OCI-LY1 (cell line): ENCODE measurements around the gene LRRC14B.

ENCODE experiments used
- H2AFZ ChIP-seq: fragments of 200-600 bp; sonication (generic), shearing (Covaris generic); 2 replicates; pipeline ENCODE4 v1.6.0; 2014; ENCODE audit warnings: antibody characterized with exemption, mild to moderate bottlenecking, low read length
- H3F3A ChIP-seq: fragments of 200-600 bp; sonication (generic), shearing (Covaris generic); 2 replicates; pipeline ENCODE4 v1.6.0; 2014; ENCODE audit warnings: mild to moderate bottlenecking, antibody characterized with exemption, low read length, moderate library complexity; ENCODE audit not compliant: insufficient read depth
- H3K27ac ChIP-seq: fragments of 200-600 bp; sonication (generic); 2 replicates; pipeline ENCODE4 v1.5.1; 2014; ENCODE audit warnings: low read length, mixed run types, mild to moderate bottlenecking, low read depth; ENCODE audit not compliant: poor library complexity, severe bottlenecking
- H3K27me3 ChIP-seq: fragments of 200-600 bp; sonication (generic); 2 replicates; pipeline ENCODE4 v1.6.0; 2014; ENCODE audit warnings: antibody characterized with exemption, mild to moderate bottlenecking, low read length, moderate library complexity; ENCODE audit not compliant: insufficient read depth
- H3K36me3 ChIP-seq: fragments of 200-600 bp; sonication (generic); 2 replicates; pipeline ENCODE4 v1.6.1; 2014; ENCODE audit warnings: mild to moderate bottlenecking, antibody characterized with exemption, low read length, moderate library complexity, mixed read lengths; ENCODE audit not compliant: insufficient read depth
- H3K4me1 ChIP-seq: fragments of 200-600 bp; sonication (generic); 2 replicates; pipeline ENCODE4 v1.5.1; 2014; ENCODE audit warnings: mild to moderate bottlenecking, low read length, moderate library complexity; ENCODE audit not compliant: insufficient read depth, severe bottlenecking
- H3K4me2 ChIP-seq: fragments of 200-600 bp; sonication (generic), shearing (Covaris generic); 2 replicates; pipeline ENCODE4 v1.6.1; 2014; ENCODE audit warnings: low read length
- H3K4me3 ChIP-seq: fragments of 200-600 bp; sonication (generic); 2 replicates; pipeline ENCODE4 v1.5.1; 2014; ENCODE audit warnings: low read length, low read depth, mild to moderate bottlenecking, mixed read lengths; ENCODE audit not compliant: poor library complexity, severe bottlenecking
- H3K79me2 ChIP-seq: fragments of 200-600 bp; shearing (Covaris generic); 2 replicates; pipeline ENCODE4 v1.6.1; 2016; ENCODE audit warnings: mixed run types, low read length, mixed read lengths; ENCODE audit not compliant: insufficient read depth
- H3K9ac ChIP-seq: fragments of 200-600 bp; sonication (generic), shearing (Covaris generic); 2 replicates; pipeline ENCODE4 v1.6.1; 2014; ENCODE audit warnings: mild to moderate bottlenecking, low read length, mixed read lengths
- H3K9me2 ChIP-seq: fragments of 200-600 bp; sonication (generic), shearing (Covaris generic); 2 replicates; pipeline ENCODE4 v1.6.1; 2014; ENCODE audit warnings: low read depth, mild to moderate bottlenecking, low read length, mixed read lengths
- H3K9me3 ChIP-seq: fragments of 200-600 bp; shearing (Covaris generic); 2 replicates; pipeline ENCODE4 v1.6.1; 2014; ENCODE audit warnings: low read length, mixed read lengths
- H4K20me1 ChIP-seq: fragments of 200-600 bp; sonication (generic), shearing (Covaris generic); 2 replicates; pipeline ENCODE4 v1.6.0; 2016; ENCODE audit warnings: mild to moderate bottlenecking, low read length; ENCODE audit not compliant: insufficient read depth
- EZH2 ChIP-seq: fragments of 200-600 bp; sonication (generic), shearing (Covaris generic); IDR thresholded peaks from 2 replicates; pipeline ENCODE4 v1.8.0; 2017; ENCODE audit warnings: borderline replicate concordance, mixed run types, mild to moderate bottlenecking, antibody characterized with exemption, low read length, moderate library complexity, mixed read lengths
- TF ChIP-seq, protein P1 (sequence below): fragments of 200-600 bp; sonication (generic), shearing (Covaris generic); IDR thresholded peaks from 2 replicates; pipeline ENCODE4 v1.5.1; 2017; ENCODE audit warnings: mild to moderate bottlenecking, antibody characterized with exemption, low read length, moderate library complexity, mixed read lengths

LRRC14B gene

DNA sequence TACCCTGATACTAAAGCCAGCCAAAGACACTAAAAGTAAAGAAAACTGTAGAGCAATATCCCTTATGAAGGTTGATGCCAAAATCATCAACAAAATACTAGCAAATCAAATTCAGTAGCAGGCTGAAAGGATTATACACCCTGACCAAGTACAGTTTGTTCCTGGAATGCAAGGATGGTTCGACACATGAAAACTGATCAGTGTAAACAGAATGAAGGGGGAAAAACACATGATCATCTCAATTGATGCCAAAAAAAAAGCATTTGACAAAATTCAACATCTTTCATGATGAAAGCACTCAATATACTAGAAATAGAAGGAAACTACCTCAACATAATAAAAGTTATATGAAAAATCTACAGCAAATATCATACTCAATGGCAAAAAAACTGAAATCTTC lies 43.5 kb upstream of the LRRC14B start:
- no peak overlapping the region for H3K9ac ChIP-seq
- H3K9me3 ChIP-seq = peaks cover 8% of the 10 kb centered on the region
- H3K4me3 ChIP-seq = no peak overlapping the region
- no peaks in the 10 kb centered on the region for H3K9me2 ChIP-seq
- H3K27me3 ChIP-seq = no peaks in the 10 kb centered on the region
- no peak for TF ChIP-seq EZH2
- TF ChIP-seq, protein P1, sequence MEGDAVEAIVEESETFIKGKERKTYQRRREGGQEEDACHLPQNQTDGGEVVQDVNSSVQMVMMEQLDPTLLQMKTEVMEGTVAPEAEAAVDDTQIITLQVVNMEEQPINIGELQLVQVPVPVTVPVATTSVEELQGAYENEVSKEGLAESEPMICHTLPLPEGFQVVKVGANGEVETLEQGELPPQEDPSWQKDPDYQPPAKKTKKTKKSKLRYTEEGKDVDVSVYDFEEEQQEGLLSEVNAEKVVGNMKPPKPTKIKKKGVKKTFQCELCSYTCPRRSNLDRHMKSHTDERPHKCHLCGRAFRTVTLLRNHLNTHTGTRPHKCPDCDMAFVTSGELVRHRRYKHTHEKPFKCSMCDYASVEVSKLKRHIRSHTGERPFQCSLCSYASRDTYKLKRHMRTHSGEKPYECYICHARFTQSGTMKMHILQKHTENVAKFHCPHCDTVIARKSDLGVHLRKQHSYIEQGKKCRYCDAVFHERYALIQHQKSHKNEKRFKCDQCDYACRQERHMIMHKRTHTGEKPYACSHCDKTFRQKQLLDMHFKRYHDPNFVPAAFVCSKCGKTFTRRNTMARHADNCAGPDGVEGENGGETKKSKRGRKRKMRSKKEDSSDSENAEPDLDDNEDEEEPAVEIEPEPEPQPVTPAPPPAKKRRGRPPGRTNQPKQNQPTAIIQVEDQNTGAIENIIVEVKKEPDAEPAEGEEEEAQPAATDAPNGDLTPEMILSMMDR = no peak
- no peaks in the 10 kb centered on the region for H3K36me3 ChIP-seq
- no peak overlapping the region for H3K4me2 ChIP-seq
- H3F3A ChIP-seq = no peaks in the 10 kb centered on the region
- H4K20me1 ChIP-seq = no peaks in the 10 kb centered on the region
- H3K27ac ChIP-seq = no peak overlapping the region
- H3K4me1 ChIP-seq = no peaks in the 10 kb centered on the region
- H2AFZ ChIP-seq = no peak overlapping the region
- no peaks in the 10 kb centered on the region for H3K79me2 ChIP-seq

DNA sequence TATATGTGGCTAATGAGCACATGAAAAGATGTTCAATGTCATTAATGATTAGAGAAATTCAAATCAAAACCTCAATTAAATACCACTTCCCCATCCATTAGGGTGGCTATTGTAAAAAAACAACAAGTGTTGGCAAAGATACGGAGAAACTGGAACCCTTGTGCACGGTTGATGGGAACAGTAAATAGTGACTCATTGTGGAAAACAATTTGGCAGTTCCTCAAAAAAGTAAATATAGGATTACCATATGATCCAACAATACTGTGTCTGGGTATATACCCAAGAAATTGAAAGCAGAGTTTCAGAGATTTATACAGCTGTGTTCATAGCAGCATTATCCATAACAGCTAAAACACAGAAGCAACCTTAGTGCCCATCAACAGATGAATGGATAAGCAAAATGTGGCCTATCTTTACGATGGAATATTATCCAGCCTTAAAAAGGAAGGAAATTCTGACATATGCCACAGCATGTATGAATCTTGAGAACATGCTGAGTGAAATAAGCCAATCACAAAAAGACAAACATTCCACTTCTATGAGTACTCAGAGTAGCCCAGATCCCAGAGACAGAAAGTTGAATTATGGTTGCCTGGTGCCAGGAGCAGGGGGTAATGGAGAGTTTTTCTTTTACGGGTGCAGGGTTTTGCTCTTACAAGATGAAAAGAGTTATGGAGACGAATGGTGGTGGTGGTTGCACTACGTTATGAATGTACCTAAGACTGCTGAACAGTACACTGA lies 41.4 kb upstream of the LRRC14B start:
- H3K36me3 ChIP-seq = no peaks in the 10 kb centered on the region

DNA sequence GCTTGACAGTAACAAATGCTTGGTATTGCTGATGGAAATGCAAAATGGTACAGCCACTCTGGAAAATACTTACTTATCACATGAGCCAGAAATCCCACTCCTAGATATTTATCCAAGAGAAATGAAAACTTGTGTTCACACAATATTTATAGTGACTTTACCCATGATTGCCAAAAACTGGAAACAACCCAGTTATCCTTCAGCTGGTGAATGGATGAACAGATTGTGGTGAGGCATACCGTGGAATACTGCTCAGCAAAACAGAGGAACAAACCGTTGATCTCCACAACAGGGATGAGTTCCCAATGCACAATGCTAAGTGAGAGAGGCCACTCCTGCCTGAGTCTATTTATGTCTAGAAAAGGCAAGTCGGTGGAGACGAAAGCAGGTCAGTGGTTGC lies 40.5 kb upstream of the LRRC14B start:
- Histone ChIP-seq H3K4me1 (peaks cover 3% of the 10 kb centered on the region), H3K27me3 (no peaks in the 10 kb centered on the region), H3K36me3 (no peaks in the 10 kb centered on the region), H2AFZ (no peak overlapping the region), H3K4me3 (no peak overlapping the region), H3K4me2 (no peak overlapping the region), H3K9me3 (peaks cover 8% of the 10 kb centered on the region), H3K9ac (no peak overlapping the region), H4K20me1 (no peaks in the 10 kb centered on the region), H3K27ac (no peak overlapping the region), H3K9me2 (no peaks in the 10 kb centered on the region), H3K79me2 (no peaks in the 10 kb centered on the region), H3F3A (no peaks in the 10 kb centered on the region)
- TF ChIP-seq, protein P1 = no peak
- no peak for TF ChIP-seq EZH2

More for the DNA sequence above, 41.4 kb upstream of the LRRC14B start:
- peaks cover 8% of the 10 kb centered on the region for H3K9me3 ChIP-seq
- TF ChIP-seq EZH2 = no peak
- TF ChIP-seq, protein P1 = no peak
- H3K4me1 ChIP-seq = peaks cover under 1% of the 10 kb centered on the region
- no peak overlapping the region for H3K4me2 ChIP-seq
- H4K20me1 ChIP-seq = no peaks in the 10 kb centered on the region
- no peaks in the 10 kb centered on the region for H3K9me2 ChIP-seq
- no peak overlapping the region for H3K27ac ChIP-seq
- no peaks in the 10 kb centered on the region for H3F3A ChIP-seq
- H2AFZ ChIP-seq = no peak overlapping the region
- H3K9ac ChIP-seq = no peak overlapping the region
- no peaks in the 10 kb centered on the region for H3K79me2 ChIP-seq
- H3K27me3 ChIP-seq = no peaks in the 10 kb centered on the region
- no peak overlapping the region for H3K4me3 ChIP-seq
